CD14-positive monocyte (primary cell): ENCODE results near the gene ABHD16B. TPM values are rescaled to one million over a fixed set of nuclear protein-coding genes. Genes with fewer than 3 reads are reported as not detected.

Experiments
- DNase-seq, 3 donors: peaks; one replicate each; pipeline ENCODE4 v3.0.0-alpha.2; 2011 to 2022
- H2AFZ ChIP-seq: 2 replicates; pipeline ENCODE4 v1.6.0; 2012; ENCODE audit warnings: mild to moderate bottlenecking, low read depth, low read length, inconsistent platforms; ENCODE audit not compliant: insufficient read depth, poor library complexity, severe bottlenecking
- H3K27ac ChIP-seq, 2 donors: 1 replicate in 1 of 2; 2 replicates in 1 of 2; pipeline ENCODE4 v1.5.1; 2012 to 2013; ENCODE audit warnings: low read length in 2 of 2, control low read depth in 1 of 2, inconsistent platforms in 1 of 2, low read depth in 1 of 2, mild to moderate bottlenecking in 1 of 2
- H3K27me3 ChIP-seq, 2 donors: one replicate each; pipeline versions ENCODE4 v1.6.0 to v1.6.1; 2011 to 2013; ENCODE audit warnings: low read length in 2 of 2; ENCODE audit not compliant: control insufficient read depth in 2 of 2, insufficient read depth in 2 of 2
- H3K36me3 ChIP-seq, 2 donors: replicated peaks in 1 of 2; 1 replicate in 1 of 2; 2 replicates in 1 of 2; pipeline versions ENCODE4 v1.5.1 to v1.6.1; 2012 to 2013; ENCODE audit warnings: low read length in 2 of 2, control low read depth in 1 of 2, inconsistent platforms in 1 of 2, mild to moderate bottlenecking in 1 of 2; ENCODE audit not compliant: insufficient read depth in 2 of 2, control insufficient read depth in 1 of 2
- H3K4me1 ChIP-seq, 2 donors: 1 replicate in 1 of 2; 2 replicates in 1 of 2; pipeline versions ENCODE4 v1.5.1 to v1.6.1; 2012 to 2013; ENCODE audit warnings: low read length in 2 of 2, control low read depth in 1 of 2, inconsistent platforms in 1 of 2, mild to moderate bottlenecking in 1 of 2, moderate library complexity in 1 of 2; ENCODE audit not compliant: insufficient read depth in 2 of 2, control insufficient read depth in 1 of 2
- H3K4me2 ChIP-seq: replicated peaks from 2 replicates; pipeline ENCODE3; 2012; ENCODE audit warnings: low read length, moderate library complexity, mild to moderate bottlenecking; ENCODE audit not compliant: poor library complexity, severe bottlenecking; ENCODE audit errors: extremely low read depth
- H3K4me3 ChIP-seq, 3 experiments: fragments of 200-600 bp in 1 of 3; sonication (generic) in 1 of 3; replicated peaks in 1 of 3; 1 replicate in 2 of 3; 2 replicates in 1 of 3; pipeline ENCODE4 v1.5.1; 2011 to 2013; ENCODE audit warnings: low read length in 3 of 3, mild to moderate bottlenecking in 3 of 3, control low read depth in 2 of 3, low read depth in 2 of 3, inconsistent platforms in 1 of 3, moderate library complexity in 1 of 3
- H3K79me2 ChIP-seq: 2 replicates; pipeline ENCODE4 v1.6.0; 2012; ENCODE audit warnings: mild to moderate bottlenecking, control low read depth, inconsistent platforms, low read length, moderate library complexity; ENCODE audit not compliant: insufficient read depth
- H3K9ac ChIP-seq: 2 replicates; pipeline ENCODE4 v1.6.0; 2017; ENCODE audit warnings: low read length, mild to moderate bottlenecking; ENCODE audit not compliant: insufficient read depth, poor library complexity, severe bottlenecking
- H3K9me3 ChIP-seq, 2 donors: replicated peaks in 1 of 2; 1 replicate in 1 of 2; 2 replicates in 1 of 2; pipeline versions ENCODE4 v1.5.1 to v1.6.1; 2012 to 2013; ENCODE audit warnings: low read length in 2 of 2, control low read depth in 1 of 2; ENCODE audit not compliant: control insufficient read depth in 1 of 2, insufficient read depth in 1 of 2
- H4K20me1 ChIP-seq: 2 replicates; pipeline ENCODE4 v1.6.0; 2012; ENCODE audit warnings: mild to moderate bottlenecking, low read length, control low read depth, moderate library complexity; ENCODE audit not compliant: insufficient read depth
- H3K27ac Mint-ChIP-seq, 7 donors: one replicate each; pipeline ENCODE4 v1.8.0; 2020; ENCODE audit warnings: mild to moderate bottlenecking in 7 of 7, mixed read lengths in 7 of 7, moderate library complexity in 6 of 7, inconsistent platforms in 2 of 7
- H3K27me3 Mint-ChIP-seq, 3 donors: one replicate each; pipeline ENCODE4 v1.8.0; 2021 to 2022; ENCODE audit warnings: low read depth in 3 of 3, mild to moderate bottlenecking in 3 of 3, mixed read lengths in 3 of 3, moderate library complexity in 3 of 3, inconsistent platforms in 1 of 3
- H3K36me3 Mint-ChIP-seq, 2 donors: one replicate each; pipeline ENCODE4 v1.8.0; 2020; ENCODE audit warnings: mixed read lengths in 2 of 2, inconsistent platforms in 1 of 2, mild to moderate bottlenecking in 1 of 2
- H3K4me1 Mint-ChIP-seq: one replicate; pipeline ENCODE4 v1.8.0; 2020; ENCODE audit warnings: mild to moderate bottlenecking, mixed read lengths
- H3K4me3 Mint-ChIP-seq, 2 donors: one replicate each; pipeline ENCODE4 v1.8.0; 2020; ENCODE audit warnings: mild to moderate bottlenecking in 2 of 2, mixed read lengths in 2 of 2, moderate library complexity in 1 of 2
- H3K9me3 Mint-ChIP-seq, 7 donors: one replicate each; pipeline ENCODE4 v1.8.0; 2020 to 2022; ENCODE audit warnings: mixed read lengths in 7 of 7, mild to moderate bottlenecking in 6 of 7, moderate library complexity in 6 of 7, inconsistent platforms in 2 of 7
- CTCF ChIP-seq: fragments of 200-600 bp; IDR thresholded peaks from one replicate; pipeline ENCODE4 v1.8.0; 2022; ENCODE audit warnings: antibody characterized with exemption, mild to moderate bottlenecking
- WGBS: methylation state at CpG from one replicate; pipeline ENCODE4 v1.1.5; 2013; ENCODE audit warnings: missing lambda C conversion rate; ENCODE audit not compliant: insufficient coverage; 5-methylcytosine and 5-hydroxymethylcytosine counted together
- intact Hi-C, 2 donors: fragments of 100-400 bp; cut with micrococcal nuclease; formaldehyde crosslinking; loops; one replicate each; pipeline versions ENCODE4 v1.15.0 to v1.15.1; 2023
- polyA plus RNA-seq, 3 donors: library from polyadenylated mRNA; depleted of rRNA in 1 of 3; unstranded in 2 of 3; stranded (reverse) in 1 of 3; fragments of 300-500 nt in 2 of 3; fragments of >200 nt in 1 of 3; fragmentation: Illumina TruSeq in 2 of 3; gene quantifications; 1 replicate in 2 of 3; 2 replicates in 1 of 3; pipeline ENCODE4 v1.2.3, GENCODE V29; 2012 to 2021

The ABHD16B gene
- polyA plus RNA-seq, 3 donors, result not detected

- Histone ChIP-seq H3K9ac (no peak overlapping the region), H3K4me3 (no peak overlapping the region)
- no peaks in the 10 kb centered on the region for H3K9me3 Mint-ChIP-seq
These were observed 25.6 kb downstream of the ABHD16B start for GRCh38 chr20:63886921-63887320.

More at GRCh38 chr20:63886921-63887320, 25.6 kb downstream of the ABHD16B start:
- WGBS, result 90% methylated on average over 9 of the region's 11 CpGs
- no peak for TF ChIP-seq CTCF
- intact Hi-C loops, result no loop called here
- Histone ChIP-seq H3K27me3 (no peaks in the 10 kb centered on the region), H2AFZ (no peak overlapping the region), H3K36me3 (peaks cover 92 to 97% of the 10 kb centered on the region in 2 donors), H4K20me1 (peaks cover 100% of the 10 kb centered on the region), H3K79me2 (peaks cover 70% of the 10 kb centered on the region), H3K27ac (no peak overlapping the region), H3K9me3 (no peaks in the 10 kb centered on the region), H3K4me2 (no peak overlapping the region), H3K4me1 (peaks cover 19 to 24% of the 10 kb centered on the region in 2 donors)
- Mint-ChIP-seq H3K27me3 (no peaks in the 10 kb centered on the region), H3K36me3 (peaks cover 84 to 95% of the 10 kb centered on the region in 2 donors), H3K4me3 (no peak overlapping the region), H3K27ac (peak overlapping the region in 3 of 7 donors; percentile 21 to 59 (median 43)), H3K4me1 (peaks cover 18% of the 10 kb centered on the region)
- no peak for DNase-seq
